SH-SY5Y (cell line): Measurements from ENCODE around the gene ERGIC1.

Experiments
- GATA2 ChIP-seq: IDR thresholded peaks from 2 replicates; pipeline ENCODE4 v1.6.1; 2011; ENCODE audit warnings: mild to moderate bottlenecking, low read depth, low read length
- GATA3 ChIP-seq: IDR thresholded peaks from 2 replicates; pipeline ENCODE4 v1.6.1; 2011; ENCODE audit warnings: low read depth, mild to moderate bottlenecking, low read length, moderate library complexity

DNA sequence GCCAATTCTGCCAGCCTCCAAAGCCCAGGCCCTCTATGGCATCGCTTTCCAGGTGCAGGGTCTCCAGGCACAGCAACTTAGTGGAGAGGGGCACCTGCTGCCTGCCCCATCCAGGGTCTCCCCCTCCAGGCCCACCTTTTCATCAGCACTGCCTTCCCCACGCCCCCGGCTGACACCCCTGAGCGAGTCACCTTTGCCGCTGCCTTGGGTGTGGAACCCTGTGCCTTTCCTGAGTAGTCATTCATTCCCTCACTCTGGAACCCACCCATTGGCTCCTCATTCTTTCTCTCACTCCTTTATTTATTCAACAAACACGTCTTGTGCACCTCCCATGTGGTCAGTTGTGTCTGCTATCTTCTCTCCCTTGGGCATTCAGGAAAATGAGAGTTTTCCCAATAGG is 110.7 kb downstream of the ERGIC1 start:
- TF ChIP-seq GATA3 (no peak), GATA2 (no peak)
